ENCODE measurements around the gene OR2C3.
"Not testable (repeated sequence)": the region's sequence is repeated elsewhere in the genome, so short reads cannot be mapped to it uniquely, and the experiment has no call there.

OR2C3 gene

GRCh38 chr1:247517795-247518612 lies 18.2 kb downstream of the OR2C3 start:
- DNase-seq = no peak

DNA sequence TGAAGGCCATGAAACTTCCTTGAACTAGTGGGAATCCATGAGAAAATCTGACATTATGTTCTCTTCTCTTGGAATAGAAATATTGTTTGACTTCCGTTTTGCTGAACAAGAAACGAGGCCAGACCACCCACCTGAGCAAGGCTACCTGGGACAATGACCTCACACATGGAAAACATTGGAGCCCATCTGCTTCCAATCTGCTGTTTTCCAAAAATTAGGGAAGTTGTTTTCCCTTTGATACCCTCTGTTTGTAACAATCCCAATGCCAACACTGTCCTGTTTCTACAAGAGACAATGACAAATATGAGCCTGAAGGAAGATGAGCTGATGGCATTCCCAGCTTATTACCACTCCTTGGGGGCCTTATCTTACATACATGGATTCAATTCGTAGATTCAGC lies 29.4 kb downstream of the OR2C3 start:
- no peak for DNase-seq

- DNase-seq = no peak
These were observed 35.4 kb downstream of the OR2C3 start for GRCh38 chr1:247500865-247501264.

- DNase-seq = peak; percentile 16
These were observed 39.5 kb downstream of the OR2C3 start for GRCh38 chr1:247496581-247497285.

- peak; percentile 21 for DNase-seq
These were observed 41.5 kb downstream of the OR2C3 start for GRCh38 chr1:247494767-247495166.

GRCh38 chr1:247493106-247493505 lies 43.1 kb downstream of the OR2C3 start:
- no peak for DNase-seq

- no peak for DNase-seq
These were observed 44.9 kb downstream of the OR2C3 start for GRCh38 chr1:247491328-247491727.

DNA sequence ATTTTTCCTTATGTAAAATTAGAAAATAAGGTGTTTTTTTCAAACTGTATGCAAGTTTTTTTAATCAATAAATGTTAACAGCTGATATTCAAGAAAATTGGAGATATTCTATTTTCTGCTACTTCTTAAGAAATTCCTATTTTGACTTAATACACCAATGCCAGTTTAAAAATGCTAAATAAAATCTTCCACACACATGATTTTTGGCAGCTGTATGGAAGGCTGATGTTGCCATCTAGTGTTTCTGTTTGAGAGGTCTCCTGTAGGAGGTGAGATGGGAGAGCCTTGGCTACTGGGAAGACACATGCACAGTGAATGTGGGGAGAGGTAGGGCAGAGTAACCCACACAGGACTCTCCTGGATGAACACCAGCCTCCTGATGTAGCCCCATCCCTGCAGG lies 49.2 kb downstream of the OR2C3 start:
- DNase-seq = peak; percentile 50

DNA sequence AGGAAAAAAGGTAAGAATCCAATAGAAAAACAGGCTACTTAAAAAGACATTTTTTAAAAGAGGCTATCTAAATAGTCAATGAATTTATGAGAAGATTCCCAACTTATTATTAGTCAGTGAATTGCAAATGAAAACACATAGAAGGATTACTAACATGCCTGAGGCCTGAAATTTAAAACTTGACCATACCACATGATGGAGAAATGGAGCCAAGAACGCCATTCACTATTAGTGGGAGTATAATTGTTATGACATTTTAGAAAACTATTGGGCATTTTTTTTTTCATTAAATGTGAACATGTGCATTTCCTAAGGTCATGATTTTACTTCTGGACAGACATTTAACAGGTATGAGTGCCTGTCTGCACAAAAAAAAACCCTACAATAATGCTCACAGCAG lies 53.5 kb downstream of the OR2C3 start:
- peak; percentile 69 for DNase-seq

GRCh38 chr1:247476328-247477058 lies 59.7 kb downstream of the OR2C3 start:
- not testable (repeated sequence) for DNase-seq

- DNase-seq = no peak
These were observed 60.4 kb downstream of the OR2C3 start for GRCh38 chr1:247475793-247476192.

Measured in NCI-H226 (cell line).